ENCODE data around the gene ARID5A. TPM values are rescaled to one million over a fixed set of nuclear protein-coding genes. Genes with fewer than 3 reads are reported as not detected.

The ARID5A gene
- total RNA-seq, 1 donor from 2014 or later = 32.8 TPM

DNA sequence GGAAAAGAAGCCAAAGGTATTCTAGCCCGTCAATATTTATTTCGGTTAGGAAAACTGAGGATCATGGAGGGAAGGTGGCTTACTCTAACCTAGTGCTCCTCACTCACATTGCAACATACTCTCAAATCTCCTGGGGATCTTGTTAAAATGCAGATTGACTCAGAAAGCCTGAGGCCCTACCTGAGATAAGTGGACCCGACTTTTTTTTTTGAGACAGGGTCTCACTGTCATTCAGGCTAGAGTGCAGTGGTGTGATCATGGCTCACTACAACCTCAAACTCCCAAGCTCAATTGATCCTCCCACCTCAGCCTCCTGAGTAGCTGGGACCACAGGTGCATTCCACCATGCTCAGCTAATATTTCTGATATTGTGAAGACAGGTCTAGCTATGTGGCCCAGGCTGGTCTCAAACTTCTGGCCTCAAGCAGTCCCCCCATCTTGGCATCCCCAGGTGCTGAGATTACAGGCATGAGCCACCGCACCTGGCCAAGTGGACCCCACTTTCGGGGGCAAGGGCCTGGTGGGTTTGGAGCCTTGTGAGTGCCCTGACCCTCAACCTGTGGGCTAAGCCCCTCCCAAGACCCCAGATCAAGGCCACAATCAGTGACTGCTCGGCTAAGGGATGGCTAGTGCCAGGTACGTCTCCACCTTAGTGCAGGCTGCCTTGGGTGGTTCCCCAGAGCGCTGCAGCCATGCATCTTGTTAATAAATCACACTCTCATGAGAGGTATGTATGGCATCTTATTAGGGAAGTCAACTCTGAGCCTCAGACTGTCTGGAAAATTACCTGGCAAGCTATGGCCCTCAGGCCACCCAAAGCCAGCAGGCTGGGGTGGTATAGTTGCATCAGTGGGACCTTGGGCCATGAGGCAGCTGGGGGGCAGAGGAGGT lies 30.3 kb upstream of the ARID5A start:
- ATAC-seq = no peak
- TF ChIP-seq CTCF (IDR thresholded peaks at IDR 0.05) = no peak
- Histone ChIP-seq H3K4me1 (peaks cover 34% of the 10 kb centered on the region), H3K27me3 (peaks cover 4% of the 10 kb centered on the region), H3K36me3 (no peaks in the 10 kb centered on the region), H3K9me3 (no peaks in the 10 kb centered on the region), H3K4me3 (no peak overlapping the region), H3K27ac (no peak overlapping the region)
- intact Hi-C loops (cut with DNase I) = loop anchor here (5.0 kb wide), 1 partner anchor 99 kb away; no protein-coding TSS in a partner anchor
- no peak for DNase-seq

- peaks cover 32% of the 10 kb centered on the region for H3K4me1 ChIP-seq
- no peaks in the 10 kb centered on the region for H3K9me3 ChIP-seq
- intact Hi-C loops (cut with DNase I) = loop anchor here (5.0 kb wide), 1 partner anchor 100 kb away; no protein-coding TSS in a partner anchor
- ATAC-seq = no peak
- H3K27me3 ChIP-seq = peaks cover 4% of the 10 kb centered on the region
- H3K27ac ChIP-seq = no peak overlapping the region
- DNase-seq = no peak
- TF ChIP-seq CTCF (IDR thresholded peaks at IDR 0.05) = no peak
- no peak overlapping the region for H3K4me3 ChIP-seq
- no peaks in the 10 kb centered on the region for H3K36me3 ChIP-seq
These were observed 29.7 kb upstream of the ARID5A start for GRCh38 chr2:96506907-96507240.

GRCh38 chr2:96507957-96508520 lies 28.5 kb upstream of the ARID5A start:
- peak; percentile 88 for ATAC-seq
- H3K27ac ChIP-seq = no peak overlapping the region

GRCh38 chr2:96508521-96509113 lies 27.9 kb upstream of the ARID5A start:
- Histone ChIP-seq H3K4me3 (no peak overlapping the region), H3K4me1 (peaks cover 18% of the 10 kb centered on the region), H3K27me3 (no peaks in the 10 kb centered on the region), H3K27ac (no peak overlapping the region), H3K36me3 (no peaks in the 10 kb centered on the region), H3K9me3 (no peaks in the 10 kb centered on the region)
- intact Hi-C loops (cut with DNase I) = loop anchor here (5.0 kb wide), 1 partner anchor 101 kb away; no protein-coding TSS in a partner anchor
- ATAC-seq = no peak
- no peak for TF ChIP-seq CTCF (IDR thresholded peaks at IDR 0.05)
- no peak for DNase-seq

More at GRCh38 chr2:96507957-96508520, 28.5 kb upstream of the ARID5A start:
- Histone ChIP-seq H3K9me3 (no peaks in the 10 kb centered on the region), H3K4me3 (peak overlapping the region; percentile 43), H3K4me1 (peaks cover 21% of the 10 kb centered on the region), H3K36me3 (no peaks in the 10 kb centered on the region), H3K27me3 (no peaks in the 10 kb centered on the region)
- intact Hi-C loops (cut with DNase I) = loop anchor here (5.0 kb wide), 1 partner anchor 101 kb away; no protein-coding TSS in a partner anchor
- peak; percentile 100 for TF ChIP-seq CTCF (IDR thresholded peaks at IDR 0.05)
- peak; percentile 89 for DNase-seq

- no peaks in the 10 kb centered on the region for H3K36me3 ChIP-seq
- H3K27me3 ChIP-seq = no peaks in the 10 kb centered on the region
- TF ChIP-seq CTCF (IDR thresholded peaks at IDR 0.05) = peak; percentile 98
- H3K27ac ChIP-seq = no peak overlapping the region
- H3K4me1 ChIP-seq = peaks cover 18% of the 10 kb centered on the region
- H3K4me3 ChIP-seq = no peak overlapping the region
- intact Hi-C loops (cut with DNase I) = loop anchor here (5.0 kb wide), 1 partner anchor 102 kb away; no protein-coding TSS in a partner anchor
- DNase-seq (peak; percentile 93), ATAC-seq (peak; percentile 95)
- no peaks in the 10 kb centered on the region for H3K9me3 ChIP-seq
These were observed 27.3 kb upstream of the ARID5A start for GRCh38 chr2:96509114-96509846.

Measured in upper lobe of right lung (tissue), 1 donor.